NCI-H526 (cell line): Measurements from ENCODE around the gene CDH7.

Experiments used
- DNase-seq, 2 experiments: peaks; one replicate each; lab custom pipeline; 2025; lab: John Stamatoyannopoulos, UW

The CDH7 gene, protein sequence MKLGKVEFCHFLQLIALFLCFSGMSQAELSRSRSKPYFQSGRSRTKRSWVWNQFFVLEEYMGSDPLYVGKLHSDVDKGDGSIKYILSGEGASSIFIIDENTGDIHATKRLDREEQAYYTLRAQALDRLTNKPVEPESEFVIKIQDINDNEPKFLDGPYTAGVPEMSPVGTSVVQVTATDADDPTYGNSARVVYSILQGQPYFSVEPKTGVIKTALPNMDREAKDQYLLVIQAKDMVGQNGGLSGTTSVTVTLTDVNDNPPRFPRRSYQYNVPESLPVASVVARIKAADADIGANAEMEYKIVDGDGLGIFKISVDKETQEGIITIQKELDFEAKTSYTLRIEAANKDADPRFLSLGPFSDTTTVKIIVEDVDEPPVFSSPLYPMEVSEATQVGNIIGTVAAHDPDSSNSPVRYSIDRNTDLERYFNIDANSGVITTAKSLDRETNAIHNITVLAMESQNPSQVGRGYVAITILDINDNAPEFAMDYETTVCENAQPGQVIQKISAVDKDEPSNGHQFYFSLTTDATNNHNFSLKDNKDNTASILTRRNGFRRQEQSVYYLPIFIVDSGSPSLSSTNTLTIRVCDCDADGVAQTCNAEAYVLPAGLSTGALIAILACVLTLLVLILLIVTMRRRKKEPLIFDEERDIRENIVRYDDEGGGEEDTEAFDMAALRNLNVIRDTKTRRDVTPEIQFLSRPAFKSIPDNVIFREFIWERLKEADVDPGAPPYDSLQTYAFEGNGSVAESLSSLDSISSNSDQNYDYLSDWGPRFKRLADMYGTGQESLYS

DNA sequence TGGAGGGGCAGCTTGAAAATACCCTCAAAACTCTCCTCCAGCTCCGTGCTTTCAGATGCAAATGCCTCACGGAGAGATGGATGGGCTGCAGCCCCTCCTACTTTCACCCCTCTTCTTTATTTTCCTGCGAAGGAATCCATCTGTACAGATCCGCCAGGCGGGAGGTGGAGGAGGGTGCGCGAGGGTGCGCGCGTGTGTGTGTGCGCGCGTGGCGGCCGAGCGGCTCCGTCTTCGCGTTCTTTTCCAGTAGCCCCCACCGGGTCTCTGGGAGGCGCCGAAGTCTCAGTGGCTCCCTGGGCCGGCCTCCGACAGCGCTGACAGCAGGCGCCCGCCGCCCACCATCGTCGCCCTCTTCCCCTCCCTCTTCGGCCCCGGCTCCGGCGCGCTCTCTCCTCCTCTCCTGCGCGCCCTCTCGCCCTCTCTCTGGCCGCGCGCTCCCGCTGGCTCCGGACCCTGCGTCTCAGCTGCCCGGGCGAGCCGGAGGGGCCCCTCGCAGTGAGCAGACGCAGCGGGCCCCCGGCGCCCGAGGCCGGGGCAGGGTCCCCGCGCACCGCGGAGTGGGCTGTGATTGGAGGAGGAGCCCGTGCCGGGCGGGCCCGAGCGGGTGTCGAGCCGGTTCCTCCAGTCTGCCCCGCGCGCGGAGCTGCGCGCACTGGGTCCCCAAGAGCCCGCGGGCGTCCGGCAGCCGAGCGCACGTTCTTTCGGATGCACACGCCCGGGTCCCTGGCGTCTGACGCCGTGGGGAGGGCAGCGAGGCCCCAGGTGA is at the start of gene CDH7:
Gene CDH7 (plus strand): TSS at position 624 of the 766 bp plus-strand sequence. CDS start 11,831 bp downstream, outside the sequence.
- no peak for DNase-seq

DNA sequence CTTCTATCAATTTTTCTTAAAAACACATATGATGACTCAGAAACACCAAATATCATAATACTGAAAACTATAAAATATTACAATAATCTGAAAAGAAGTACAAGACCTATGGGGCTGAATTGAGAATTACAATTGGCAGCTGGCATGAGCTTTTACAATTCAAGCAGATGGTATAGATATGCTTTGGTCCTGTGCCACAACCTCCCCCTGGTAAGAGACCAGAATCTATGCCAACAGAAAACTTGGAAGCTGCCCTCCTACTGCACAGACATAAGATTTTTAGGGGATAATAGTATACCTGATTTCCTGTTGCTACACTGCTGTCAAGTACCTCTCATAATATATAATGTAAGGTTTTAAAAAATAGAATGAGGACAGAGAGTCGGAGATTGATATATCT is 46.8 kb upstream of the CDH7 start:
- no peak for DNase-seq

DNA sequence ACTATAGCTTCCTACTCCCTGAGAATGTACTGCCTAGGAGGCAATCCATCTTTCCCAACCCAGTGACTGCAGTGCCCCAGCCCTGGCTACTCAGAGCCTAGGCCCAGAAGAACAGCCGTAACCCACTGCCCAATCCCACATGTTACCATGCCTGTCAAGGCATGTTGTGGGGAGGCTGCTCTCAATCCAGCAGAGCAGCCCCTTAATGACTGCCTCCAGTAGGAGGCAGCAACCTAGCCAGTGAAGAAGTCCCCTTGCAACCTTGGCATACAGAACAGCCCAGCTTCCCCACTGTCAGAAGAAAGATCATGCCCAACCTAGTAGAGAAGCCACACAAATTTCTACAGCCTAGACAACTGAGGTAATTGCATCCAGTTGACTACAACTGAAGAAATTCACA is 44.2 kb upstream of the CDH7 start:
- DNase-seq, result no peak

DNA sequence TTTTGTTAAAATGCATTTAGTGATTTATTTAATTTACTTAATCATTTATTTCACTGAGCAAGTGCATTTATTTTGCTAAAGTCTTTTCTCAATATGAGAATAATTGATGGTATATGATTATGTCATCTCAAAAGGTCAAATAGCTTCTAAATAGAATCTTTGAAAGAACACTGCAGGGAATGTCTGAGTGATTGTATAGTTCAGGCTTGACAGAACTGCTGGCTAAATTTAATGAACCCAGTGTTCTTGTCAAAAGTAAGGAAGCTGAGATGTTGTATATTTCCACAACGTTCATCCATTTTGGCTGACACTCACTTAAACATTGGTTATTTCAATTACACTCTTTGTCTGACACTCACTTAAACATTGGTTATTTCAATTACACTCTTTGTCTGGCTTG is 39.3 kb upstream of the CDH7 start:
- DNase-seq, result no peak

DNA sequence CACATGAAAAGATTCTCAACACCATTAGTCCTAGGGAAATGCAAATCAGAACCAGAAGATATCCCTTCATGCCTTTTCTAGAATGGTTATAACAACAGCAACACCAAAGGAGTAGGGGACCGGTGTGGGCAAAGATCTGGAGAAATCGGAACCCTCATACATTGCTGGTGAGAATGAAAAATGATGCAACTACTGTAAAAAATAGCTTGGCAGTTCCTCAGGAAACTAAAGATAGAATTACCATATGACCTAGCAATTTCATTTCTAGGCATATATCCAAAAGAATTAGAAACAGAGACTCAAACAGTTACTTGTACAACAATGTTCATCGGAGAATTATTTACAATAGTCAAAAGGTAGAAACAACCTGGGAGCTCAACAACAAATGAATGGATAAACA is 29.2 kb upstream of the CDH7 start:
- DNase-seq, result no peak

DNA sequence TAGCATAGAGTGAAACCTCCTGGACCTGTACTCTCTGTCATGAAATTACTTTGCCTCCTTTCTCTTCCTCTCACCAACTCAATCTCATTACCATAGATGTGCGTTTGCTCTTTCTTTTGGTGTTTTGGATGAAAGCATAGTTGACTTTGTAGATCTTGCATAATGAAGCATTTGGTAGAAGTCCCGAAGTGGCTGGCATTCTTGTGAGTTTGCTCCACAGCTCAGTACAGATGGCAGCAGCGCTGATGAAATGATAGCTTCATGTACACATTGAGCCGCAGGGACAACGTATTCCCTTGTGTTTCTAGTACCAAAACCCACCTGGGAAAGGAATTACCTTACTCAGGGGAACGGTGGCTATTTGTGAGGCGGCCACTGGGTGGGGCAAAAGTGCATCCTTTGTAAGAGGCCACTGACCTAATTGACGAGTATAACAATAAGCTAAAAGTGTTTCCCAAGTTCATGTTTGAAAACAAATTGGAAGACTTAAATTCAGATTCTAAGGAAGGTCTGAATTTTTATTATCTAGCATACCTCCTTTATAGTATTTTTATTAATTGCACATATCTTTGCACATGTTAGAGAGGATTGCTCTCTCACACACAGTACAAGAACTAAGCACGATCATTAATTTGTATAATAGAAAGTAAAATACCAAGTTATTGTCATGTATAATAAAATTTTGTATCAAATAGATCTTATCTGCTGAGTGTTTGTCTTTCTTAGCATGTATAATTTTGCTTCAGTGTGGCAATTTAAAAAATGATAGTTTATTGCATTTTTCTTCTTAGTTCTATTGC is 25.4 kb upstream of the CDH7 start:
- peak; percentile 3 to 55 for DNase-seq

DNA sequence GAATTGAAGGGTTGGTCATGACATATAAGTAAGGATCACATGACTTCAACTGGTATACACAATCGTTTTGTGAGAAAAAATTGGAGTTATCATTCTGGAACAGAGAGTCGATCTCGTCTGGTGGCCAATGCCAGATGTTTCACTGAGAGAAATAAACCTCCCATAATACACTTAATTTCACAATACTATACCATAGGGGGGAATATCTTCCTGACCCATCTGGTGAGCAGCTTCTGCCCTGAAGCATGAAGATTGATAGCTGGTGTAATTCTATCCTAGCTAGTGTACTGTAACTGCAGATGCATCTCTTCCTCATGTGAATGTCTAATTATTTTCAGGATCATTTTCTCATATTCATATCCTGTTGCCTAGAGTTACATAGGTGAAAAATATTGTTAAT is 15.7 kb upstream of the CDH7 start:
- no peak for DNase-seq

DNA sequence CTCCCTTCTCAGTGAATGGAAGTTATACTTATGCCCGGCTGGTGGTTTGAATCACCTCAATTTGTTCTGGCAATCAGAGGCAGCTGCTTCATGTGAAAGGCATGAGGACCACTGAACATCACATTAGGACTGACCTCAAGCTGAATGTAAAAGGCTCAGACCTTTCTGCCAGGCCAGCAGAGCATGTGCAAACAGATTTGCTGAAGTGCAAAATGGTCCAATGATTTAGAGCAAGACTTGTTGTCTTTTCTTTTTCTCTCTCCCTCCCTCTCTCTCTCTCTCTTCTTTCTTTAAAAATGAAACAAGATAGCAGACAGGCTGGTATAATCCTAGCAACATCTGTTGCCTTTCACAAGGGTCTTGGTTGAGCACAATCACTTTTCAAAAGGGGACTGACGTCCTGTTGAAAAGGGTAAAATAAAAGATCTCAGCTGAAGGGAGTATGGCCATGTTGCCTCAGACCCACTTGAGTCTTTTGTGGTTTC is 13.3 kb upstream of the CDH7 start:
- DNase-seq, result no peak

DNA sequence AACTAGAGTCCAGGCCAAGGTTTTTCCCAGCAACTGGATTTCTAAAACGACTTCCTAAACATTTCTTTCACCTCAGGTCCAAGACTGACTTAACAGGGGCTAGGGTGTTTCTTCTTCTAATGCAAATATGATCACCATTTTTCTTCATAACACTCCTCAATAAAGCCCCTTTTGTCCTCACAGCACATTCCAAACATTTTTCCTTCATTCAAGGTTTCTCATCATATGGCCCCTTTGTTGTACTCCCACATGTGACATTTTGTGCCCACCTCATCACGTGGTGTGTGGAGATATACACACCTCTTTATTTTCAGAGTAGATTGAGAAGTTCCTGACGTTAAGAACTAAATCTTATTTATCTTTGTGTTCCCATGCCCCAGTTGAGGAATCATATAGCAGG is 3.9 kb upstream of the CDH7 start:
- no peak for DNase-seq

DNA sequence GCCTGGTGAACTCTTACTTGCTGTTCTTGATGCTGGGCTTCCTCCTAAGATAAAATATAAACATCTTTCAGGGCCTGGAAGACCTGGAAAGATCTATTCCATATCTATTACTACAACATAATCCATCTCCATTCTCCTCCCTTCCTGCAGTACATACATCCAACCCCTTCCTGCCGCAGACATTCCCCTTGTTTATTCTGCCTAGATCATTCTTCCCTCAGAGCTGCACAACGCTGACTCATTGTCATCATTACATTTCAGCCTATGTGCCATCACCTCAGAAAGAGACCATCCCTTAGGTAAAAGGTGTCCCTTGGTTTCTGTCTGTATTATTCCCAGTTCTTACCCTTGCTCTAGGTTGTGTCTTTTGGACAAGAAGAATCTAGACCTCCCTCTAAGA is 2.5 kb upstream of the CDH7 start:
- no peak for DNase-seq

DNA sequence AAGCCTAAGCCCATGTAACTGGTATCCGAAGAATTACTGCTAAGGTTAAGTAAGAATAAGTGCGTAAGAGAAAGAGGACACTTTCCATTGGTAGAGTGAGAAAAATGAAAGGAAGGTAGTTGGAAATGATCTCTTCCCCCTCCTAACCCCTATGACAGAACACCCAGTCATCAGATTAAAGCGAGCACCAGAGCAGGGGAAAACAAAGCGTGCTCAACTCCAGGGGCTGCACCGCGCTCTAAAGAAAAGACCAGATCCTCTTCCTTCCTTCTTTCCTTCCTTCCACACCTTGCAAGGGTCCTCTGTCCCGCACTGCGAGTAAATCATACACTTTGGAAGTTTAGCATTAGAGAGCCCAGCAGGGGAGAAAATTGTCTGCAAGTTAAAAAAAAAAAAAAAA is 971 bp upstream of the CDH7 start:
- DNase-seq, result no peak

DNA sequence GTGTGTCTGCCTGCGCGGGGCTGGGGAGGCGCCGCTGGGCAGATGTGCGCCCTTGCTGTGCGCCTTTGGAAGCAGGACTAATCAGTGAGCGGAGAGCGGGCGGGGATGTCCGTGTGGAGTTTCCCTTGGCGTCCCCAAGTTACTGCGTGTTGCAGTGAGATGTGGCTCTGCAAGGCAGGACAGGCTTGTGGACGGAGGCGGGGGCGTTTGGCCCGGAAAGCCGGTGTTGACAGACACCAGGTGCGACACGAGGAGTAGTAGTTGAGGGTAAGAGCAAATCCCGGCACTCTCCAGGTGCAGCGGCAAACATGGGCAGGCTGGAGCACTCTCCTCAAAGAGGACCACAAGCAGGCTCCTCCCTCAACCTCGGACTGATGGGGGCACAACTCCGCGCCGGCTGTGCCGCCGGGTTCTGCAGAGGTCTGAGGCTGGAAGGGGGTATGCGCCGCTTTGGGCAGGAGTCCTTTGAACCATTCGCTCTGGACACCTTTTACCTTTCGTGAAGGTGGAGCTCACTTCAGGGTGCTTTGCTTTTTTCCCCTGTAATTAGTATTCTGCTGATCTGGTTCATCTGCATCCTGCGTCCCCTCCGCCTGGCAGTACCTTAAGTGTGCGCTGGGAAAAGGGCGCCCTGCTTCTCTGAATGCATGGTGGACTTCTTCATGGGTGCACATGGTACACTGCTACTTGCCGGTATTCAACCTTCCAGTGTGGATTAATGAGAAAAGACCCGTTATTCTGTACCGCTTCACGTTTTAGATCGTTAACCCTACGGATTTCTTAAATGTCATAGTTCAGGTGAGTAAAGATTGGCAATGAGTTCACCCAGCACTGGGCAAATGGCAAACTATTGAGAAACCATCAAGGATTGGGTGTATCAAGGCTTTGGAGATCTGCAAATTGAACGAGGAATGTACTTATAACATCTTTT is 608 bp downstream of the CDH7 start:
- DNase-seq, result no peak

DNA sequence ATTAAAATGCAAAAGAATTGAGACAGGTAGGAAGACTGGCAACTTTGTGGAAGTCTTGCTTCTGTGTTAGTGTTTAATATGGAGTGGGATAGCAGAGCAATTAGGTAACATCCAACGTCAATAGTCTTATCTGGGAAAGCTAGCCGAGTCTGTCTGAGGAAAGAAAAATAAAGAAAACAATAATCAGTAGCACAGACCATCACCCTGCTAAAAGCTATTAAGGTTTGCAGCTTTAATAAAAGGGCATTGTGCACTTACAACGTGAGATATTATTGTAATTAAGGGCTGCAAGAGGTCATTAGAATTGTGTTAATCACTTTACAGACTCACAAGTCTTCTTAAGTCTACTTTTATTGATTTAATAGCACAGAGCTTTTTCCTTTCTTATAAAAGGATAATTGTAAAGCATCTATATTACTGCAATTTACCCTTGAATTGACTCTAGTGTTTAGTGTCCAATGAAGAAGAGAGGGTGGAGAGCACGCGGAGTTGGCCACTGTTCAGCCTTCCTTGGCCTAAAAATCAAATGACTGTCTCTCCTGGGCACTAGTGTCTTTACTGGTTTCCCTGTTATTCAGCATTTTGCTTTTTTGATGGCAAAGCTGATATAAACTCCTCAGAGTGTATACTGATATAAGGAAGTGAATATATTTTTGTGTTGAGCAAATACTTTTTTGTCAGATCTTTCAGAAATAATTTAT is 2.0 kb downstream of the CDH7 start:
- no peak for DNase-seq

DNA sequence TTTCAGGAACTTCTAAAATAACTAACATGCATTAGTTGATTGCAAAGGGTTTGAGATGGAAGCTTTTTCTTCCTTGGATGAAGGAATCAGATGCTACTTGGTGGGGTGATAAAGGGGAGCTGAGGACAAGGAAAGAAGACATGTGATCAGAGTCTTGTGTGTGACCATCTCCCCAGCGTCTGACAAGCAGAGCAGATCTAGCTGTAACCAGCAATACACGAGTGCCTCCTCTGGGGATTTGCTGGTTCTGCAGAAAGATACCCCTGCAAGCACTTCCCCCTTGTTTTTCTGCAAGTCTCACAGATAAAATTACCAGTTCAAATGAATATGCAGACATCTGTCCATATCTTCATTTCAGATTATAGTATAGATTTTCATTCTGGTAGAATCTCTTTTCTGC is 2.7 kb downstream of the CDH7 start:
- peak in 1 of 2 experiments; percentile 54 for DNase-seq

DNA sequence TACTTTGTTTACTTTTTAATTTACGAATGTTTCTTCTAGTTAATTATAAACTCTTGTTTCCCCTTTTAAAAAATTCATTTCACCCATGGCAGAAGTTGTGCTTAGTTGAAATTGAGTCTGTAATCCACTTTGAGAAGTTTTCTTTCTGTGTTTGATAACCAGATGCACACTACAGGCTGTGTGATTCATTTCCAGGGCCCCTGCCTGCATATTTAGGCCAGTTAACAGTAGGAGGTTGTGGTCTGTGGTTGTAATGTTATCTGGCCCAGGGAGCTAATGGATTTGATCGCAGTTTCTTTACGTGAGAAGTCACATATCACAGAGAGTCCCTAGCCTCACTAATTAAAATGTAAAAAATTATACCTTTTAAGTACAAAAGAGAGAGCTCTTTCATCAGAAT is 3.3 kb downstream of the CDH7 start:
- no peak for DNase-seq

DNA sequence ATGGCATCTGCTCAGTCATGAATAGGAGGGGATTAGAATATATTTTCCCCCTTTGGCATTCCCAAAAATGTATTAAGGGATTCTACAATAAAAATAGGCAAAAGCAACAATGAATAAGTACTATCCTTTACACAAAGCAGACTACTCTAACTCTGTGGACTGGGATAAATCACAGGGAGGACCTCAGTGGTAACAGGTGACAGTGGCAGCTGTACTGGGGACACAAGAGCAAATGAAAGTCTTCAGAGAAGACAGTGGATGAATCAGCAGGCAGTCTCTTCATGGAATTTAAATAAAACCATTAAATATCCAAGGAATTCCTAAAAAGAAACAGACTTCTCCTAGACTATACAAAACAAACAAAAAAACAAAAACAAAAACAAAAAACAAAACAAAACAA is 4.8 kb downstream of the CDH7 start:
- no peak for DNase-seq

DNA sequence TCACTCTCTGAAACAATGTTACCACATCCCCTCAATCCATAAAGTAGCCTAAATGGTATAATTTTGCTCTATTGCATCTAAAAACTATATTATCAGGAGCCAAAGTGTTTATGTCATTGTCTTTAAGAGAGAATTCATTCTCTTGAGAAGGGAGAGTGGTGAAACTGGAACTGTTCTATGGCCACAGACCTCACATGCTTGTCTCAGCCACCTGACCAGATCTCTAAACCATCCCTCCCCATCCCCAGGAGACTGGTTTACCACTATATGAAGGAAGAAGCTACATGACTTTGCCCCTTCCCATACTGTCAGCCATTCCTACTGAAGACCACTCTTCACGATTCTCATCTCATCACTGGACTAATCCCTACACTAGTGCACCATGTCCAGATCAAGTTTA is 9.6 kb downstream of the CDH7 start:
- no peak for DNase-seq

DNA sequence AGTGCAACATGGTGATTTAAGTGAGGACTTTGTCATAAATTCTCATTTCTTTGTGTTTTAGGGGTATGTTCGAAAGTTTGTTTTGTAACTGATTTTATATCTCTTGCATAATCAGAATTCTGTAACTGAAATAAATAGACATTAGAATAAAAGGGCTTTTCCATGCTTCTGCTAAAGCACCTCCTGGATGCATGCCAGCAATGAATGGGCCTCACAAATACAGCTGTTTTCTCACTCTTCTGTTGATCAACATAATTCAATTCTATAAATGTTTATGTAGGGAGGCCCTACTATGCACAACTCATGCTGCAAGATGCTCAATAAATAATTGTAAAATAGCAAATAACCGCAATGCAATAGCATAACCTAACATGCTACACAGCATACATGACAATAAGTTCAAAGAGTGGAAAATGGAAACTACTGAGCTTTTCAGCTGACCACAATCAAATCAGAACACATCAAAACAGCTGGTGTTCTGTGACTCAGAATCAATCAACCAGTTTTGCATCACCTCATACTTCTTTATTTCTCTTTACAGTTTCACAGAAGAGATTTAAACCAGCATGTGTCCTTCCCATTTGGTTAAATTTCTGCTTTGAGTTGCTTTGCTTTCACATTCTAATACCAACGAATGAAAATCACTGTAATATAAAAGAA is 11.0 kb downstream of the CDH7 start:
- DNase-seq, result no peak

DNA sequence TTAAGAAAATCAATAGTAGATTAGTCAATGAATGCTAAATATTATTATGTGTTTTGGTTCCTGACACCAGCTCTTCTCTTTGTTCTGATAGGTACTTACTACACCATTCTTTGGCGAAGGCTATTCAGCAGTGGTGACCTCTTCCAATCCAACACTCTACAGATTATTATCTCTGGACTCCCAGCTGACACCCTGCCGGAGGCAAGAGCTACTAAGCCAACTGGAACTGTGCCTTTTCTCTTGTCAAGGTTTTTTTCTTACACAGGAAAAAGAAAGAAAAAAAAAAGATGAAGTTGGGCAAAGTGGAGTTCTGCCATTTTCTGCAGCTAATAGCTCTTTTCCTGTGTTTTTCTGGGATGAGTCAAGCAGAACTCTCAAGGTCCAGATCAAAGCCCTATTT is 11.7 kb downstream of the CDH7 start:
- no peak for DNase-seq
